HCT116 (cell line): ENCODE results near the gene FXYD6. TPM values are rescaled to one million over a fixed set of nuclear protein-coding genes. Genes with fewer than 3 reads are reported as not detected.

Source experiments
- ATAC-seq: fragments of 200-7000 bp; cut with Tn5 transposase; 2 replicates; pipeline ENCODE4 v1.9.1; 2020; ENCODE audit warnings: mild to moderate bottlenecking, moderate library complexity
- BruUV-seq: library from RNA; stranded (reverse); fragments of 400-500 nt; replicated peaks from 2 replicates; lab custom pipeline; 2021; lab: Mats Ljungman, UMichigan
- CTCF ChIA-PET: fragments of 300-600 bp; sonication (Branson Sonifier 250); formaldehyde crosslinking; loops from one replicate; lab custom pipeline; 2021; ENCODE audit warnings: antibody characterized with exemption; lab: Charles Lee
- POLR2A ChIA-PET: fragments of 300-600, 350-600 bp; sonication (Branson Sonifier 250); formaldehyde crosslinking; loops from one replicate; lab custom pipeline; 2021; ENCODE audit warnings: antibody characterized with exemption; lab: Charles Lee
- RAD21 ChIA-PET, 2 experiments: fragments of 300-600 bp; sonication (Branson Sonifier 250); formaldehyde crosslinking; loops; one replicate each; lab custom pipeline; 2023; ENCODE audit warnings: low total read pairs in 2 of 2; ENCODE audit not compliant: uncharacterized antibody in 2 of 2, unreplicated experiment in 2 of 2, low non-redundant PET in 1 of 2; lab: Charles Lee
- DNase-seq: peaks from one replicate; pipeline ENCODE4 v3.0.0-alpha.2; 2010; ENCODE audit warnings: low read depth, low spot score
- H2AFZ ChIP-seq: fragments of 200-600 bp; shearing (Covaris generic), sonication (generic); 2 replicates; pipeline ENCODE4 v1.6.1; 2017; ENCODE audit warnings: low read depth, mixed run types, mixed read lengths, antibody characterized with exemption, low read length; ENCODE audit not compliant: poor library complexity, severe bottlenecking
- H3K27ac ChIP-seq: 2 replicates; pipeline ENCODE4 v1.5.1; 2012; ENCODE audit warnings: low read depth, low read length
- H3K27me3 ChIP-seq: fragments of 200-600 bp; sonication (generic); 2 replicates; pipeline ENCODE4 v1.6.1; 2016; ENCODE audit warnings: mixed run types, low read length, mixed read lengths; ENCODE audit not compliant: insufficient read depth
- H3K36me3 ChIP-seq, 2 experiments: fragments of 200-500 bp in 1 of 2; fragments of 200-600 bp in 1 of 2; sonication (Bioruptor generic) in 1 of 2; sonication (generic) in 1 of 2; 2 replicates each; pipeline versions ENCODE4 v1.5.1 to v1.6.1; 2014 to 2016; ENCODE audit warnings: low read length in 2 of 2, inconsistent platforms in 1 of 2, mixed read lengths in 1 of 2, mixed run types in 1 of 2; ENCODE audit not compliant: insufficient read depth in 2 of 2, control insufficient read depth in 1 of 2
- H3K4me1 ChIP-seq, 2 experiments: fragments of 200-600 bp in 1 of 2; sonication (generic) in 1 of 2; 2 replicates each; pipeline versions ENCODE4 v1.5.1 to v1.6.1; 2012 to 2017; ENCODE audit warnings: low read length in 2 of 2, inconsistent platforms in 1 of 2, mild to moderate bottlenecking in 1 of 2, mixed read lengths in 1 of 2, mixed run types in 1 of 2, moderate library complexity in 1 of 2; ENCODE audit not compliant: insufficient read depth in 2 of 2, control insufficient read depth in 1 of 2
- H3K4me2 ChIP-seq: fragments of 200-600 bp; sonication (generic); 2 replicates; pipeline ENCODE4 v1.6.1; 2017; ENCODE audit warnings: mixed run types, low read length, mixed read lengths
- H3K4me3 ChIP-seq, 2 experiments: fragments of 200-600 bp in 1 of 2; sonication (generic) in 1 of 2; replicated peaks in 1 of 2; 2 replicates each; pipeline ENCODE4 v1.5.1; 2011 to 2016; ENCODE audit warnings: low read length in 2 of 2, control low read depth in 1 of 2, low read depth in 1 of 2, mild to moderate bottlenecking in 1 of 2, mixed read lengths in 1 of 2, mixed run types in 1 of 2
- H3K79me2 ChIP-seq: fragments of 200-600 bp; sonication (generic); 2 replicates; pipeline ENCODE4 v1.6.1; 2017; ENCODE audit warnings: mild to moderate bottlenecking, mixed run types, low read length, moderate library complexity, mixed read lengths; ENCODE audit not compliant: insufficient read depth
- H3K9ac ChIP-seq: fragments of 200-600 bp; sonication (generic); 2 replicates; pipeline ENCODE4 v1.6.1; 2016; ENCODE audit warnings: low read length, mixed read lengths
- H3K9me2 ChIP-seq: fragments of 200-600 bp; sonication (generic), shearing (Covaris generic); 2 replicates; pipeline ENCODE4 v1.6.1; 2017; ENCODE audit warnings: mixed run types, mild to moderate bottlenecking, moderate library complexity; ENCODE audit not compliant: insufficient read depth
- H3K9me3 ChIP-seq, 2 experiments: fragments of 200-500 bp in 1 of 2; fragments of 200-600 bp in 1 of 2; sonication (Bioruptor generic) in 1 of 2; sonication (generic) in 1 of 2; 2 replicates each; pipeline ENCODE4 v1.6.1; 2014 to 2017; ENCODE audit warnings: low read length in 2 of 2, mixed read lengths in 2 of 2, inconsistent platforms in 1 of 2, low read depth in 1 of 2, mild to moderate bottlenecking in 1 of 2, mixed run types in 1 of 2, moderate library complexity in 1 of 2; ENCODE audit not compliant: control insufficient read depth in 1 of 2, insufficient read depth in 1 of 2
- H4K20me1 ChIP-seq: fragments of 200-600 bp; sonication (generic), shearing (Covaris generic); 2 replicates; pipeline ENCODE4 v1.6.1; 2017; ENCODE audit warnings: mixed run types, mild to moderate bottlenecking, moderate library complexity; ENCODE audit not compliant: insufficient read depth
- CBX3 ChIP-seq: IDR thresholded peaks from 2 replicates; pipeline ENCODE4 v1.6.1; 2012; ENCODE audit warnings: low read depth
- CTCF ChIP-seq, 3 experiments: fragments of 200-600 bp in 1 of 3; sonication (generic) in 1 of 3; IDR thresholded peaks in 2 of 3; conservative IDR thresholded peaks in 1 of 3; 2 replicates each; pipeline ENCODE4 v1.5.1; 2012 to 2017; ENCODE audit warnings: low read depth in 2 of 3, low read length in 2 of 3, antibody characterized with exemption in 1 of 3, borderline replicate concordance in 1 of 3, control low read depth in 1 of 3, mild to moderate bottlenecking in 1 of 3, mixed read lengths in 1 of 3, mixed run types in 1 of 3, moderate library complexity in 1 of 3; ENCODE audit not compliant: insufficient read depth in 1 of 3
- EGR1 ChIP-seq: IDR thresholded peaks from 2 replicates; pipeline ENCODE4 v1.6.1; 2012; ENCODE audit warnings: low read depth
- EZH2 ChIP-seq: fragments of 200-600 bp; sonication (generic); IDR thresholded peaks from 2 replicates; pipeline ENCODE4 v1.6.1; 2017; ENCODE audit warnings: antibody characterized with exemption, mixed run types
- EZH2phosphoT487 ChIP-seq: fragments of 200-600 bp; IDR thresholded peaks from 2 replicates; pipeline ENCODE4 v1.6.1; 2018; ENCODE audit warnings: antibody characterized with exemption, borderline replicate concordance
- JUND ChIP-seq: IDR thresholded peaks from 2 replicates; pipeline ENCODE4 v1.6.1; 2012
- MAX ChIP-seq: IDR thresholded peaks from 2 replicates; pipeline ENCODE4 v1.6.1; 2012
- RAD21 ChIP-seq: IDR thresholded peaks from 2 replicates; pipeline ENCODE4 v1.6.1; 2012; ENCODE audit warnings: low read depth, mild to moderate bottlenecking
- SIN3A ChIP-seq: IDR thresholded peaks from 2 replicates; pipeline ENCODE4 v1.6.1; 2012; ENCODE audit warnings: low read depth
- SP1 ChIP-seq: IDR thresholded peaks from 2 replicates; pipeline ENCODE4 v1.6.1; 2012; ENCODE audit warnings: low read depth
- SRF ChIP-seq: IDR thresholded peaks from 2 replicates; pipeline ENCODE4 v1.6.1; 2012; ENCODE audit warnings: low read depth
- TCF7L2 ChIP-seq: IDR thresholded peaks from 2 replicates; pipeline ENCODE4 v1.7.0; 2011; ENCODE audit warnings: borderline replicate concordance, inconsistent platforms; ENCODE audit not compliant: insufficient read depth, insufficient read length; ENCODE audit errors: extremely low read depth
- YY1 ChIP-seq: IDR thresholded peaks from 2 replicates; pipeline ENCODE4 v1.6.1; 2011; ENCODE audit warnings: low read length, low read depth, moderate library complexity, mild to moderate bottlenecking; ENCODE audit not compliant: insufficient replicate concordance; ENCODE audit errors: extremely low read depth
- ZBTB33 ChIP-seq: IDR thresholded peaks from 2 replicates; pipeline ENCODE4 v1.6.1; 2011; ENCODE audit warnings: mild to moderate bottlenecking, low read length, moderate library complexity; ENCODE audit not compliant: insufficient replicate concordance; ENCODE audit errors: extremely low read depth
- intact Hi-C: fragments of 100-400 bp; cut with micrococcal nuclease; formaldehyde crosslinking; loops from 2 replicates; pipeline ENCODE4 v1.10.0; 2022
- total RNA-seq: library from RNA; stranded (reverse); gene quantifications from one replicate; pipeline ENCODE4 v1.2.1, GENCODE V29; 2021; ENCODE audit not compliant: unreplicated experiment

The FXYD6 gene
- total RNA-seq, 1 experiment from 2014 or later, result 2.5 TPM

DNA sequence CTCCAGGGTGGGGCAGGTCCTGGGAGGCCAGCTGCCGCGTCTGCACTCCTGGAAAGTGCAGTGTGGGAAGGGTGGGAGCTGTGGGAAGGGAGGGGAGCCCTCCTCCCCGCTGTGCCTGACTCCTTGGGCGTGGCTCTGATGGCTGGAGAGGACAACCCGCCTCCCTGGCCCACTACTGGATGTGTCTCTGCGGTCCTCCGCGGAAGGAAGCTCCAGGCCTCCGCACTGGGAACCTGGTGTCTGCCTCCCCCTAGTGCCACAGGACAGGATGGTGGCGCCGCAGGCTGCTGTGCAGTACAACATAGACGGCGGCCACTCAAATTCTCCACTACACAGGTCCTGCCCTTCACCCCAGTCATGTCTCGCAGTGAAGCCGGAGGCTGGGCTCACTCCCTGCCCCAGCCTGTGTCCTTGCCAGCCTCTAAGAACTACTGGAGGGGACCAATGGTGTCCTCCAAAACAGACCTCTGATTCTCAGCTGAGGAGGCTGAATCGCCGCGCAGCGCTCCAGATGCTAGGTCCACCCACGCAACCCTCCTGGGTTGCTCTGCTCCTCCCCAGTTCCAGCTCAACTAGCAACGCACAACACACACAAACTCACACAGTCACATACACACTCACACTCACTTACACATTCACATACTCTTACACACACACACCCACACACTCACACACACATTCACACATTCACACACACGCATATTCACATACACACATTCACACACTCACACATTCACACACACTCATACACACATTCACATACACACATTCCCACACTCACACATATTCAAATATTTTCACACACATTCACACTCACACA, 67.0 kb downstream of the FXYD6 start:
- peak overlapping the region; percentile 10; the same call in 1 of the 2 replicates for H3K9ac ChIP-seq
- no peaks in the 10 kb centered on the region for H3K36me3 ChIP-seq
- peak overlapping the region; percentile 87 for H2AFZ ChIP-seq
- ChIA-PET POLR2A (interaction anchor here (1.0 to 1.2 kb wide), 3 partner anchors 8 to 383 kb away, joined by 3 to 4 read pairs (median 4); no protein-coding TSS in a partner anchor), CTCF (interaction anchor here (0.7 to 3.2 kb wide), 10 partner anchors 8 to 382 kb away, joined by 3 to 90 read pairs (median 15); no protein-coding TSS in a partner anchor), RAD21 (interaction anchor here (0.7 to 1.6 kb wide), 5 partner anchors 8 to 384 kb away, joined by 3 to 16 read pairs (median 5); no protein-coding TSS in a partner anchor)
- no peaks in the 10 kb centered on the region for H3K27me3 ChIP-seq
- no peak overlapping the region for H3K27ac ChIP-seq
- intact Hi-C loops, result loop anchor here (2.0 to 5.0 kb wide), 4 partner anchors 363 to 478 kb away; no protein-coding TSS in a partner anchor
- DNase-seq (peak; percentile 63), ATAC-seq (peak; percentile 98)
- H3K4me3 ChIP-seq, result peak overlapping the region; percentile 19 to 42
- no peaks in the 10 kb centered on the region for H3K79me2 ChIP-seq
- no TSS peak for BruUV-seq
- no peaks in the 10 kb centered on the region for H4K20me1 ChIP-seq
- no peak for TF ChIP-seq MAX
- no peak for TF ChIP-seq EZH2
- TF ChIP-seq YY1, result peak; percentile 30
- no peak for TF ChIP-seq SRF
- peak; percentile 87 for TF ChIP-seq RAD21
- TF ChIP-seq JUND, result no peak
- TF ChIP-seq SIN3A, result no peak
- TF ChIP-seq TCF7L2, result no peak
- TF ChIP-seq SP1, result no peak
- TF ChIP-seq CTCF (IDR thresholded peaks at IDR 0.05 in 2 of 3, conservative IDR thresholded peaks at IDR 0.05 in 1 of 3; ENCODE audit: borderline replicate concordance in 1 of 3, insufficient read depth in 1 of 3, low read depth in 2 of 3, low read length in 2 of 3), result peak; percentile 56 to 76 (median 65)
- TF ChIP-seq CBX3, result peak; percentile 2; the same call in 1 of the 2 replicates
- TF ChIP-seq EZH2phosphoT487, result no peak
- TF ChIP-seq ZBTB33, result no peak
- no peak for TF ChIP-seq EGR1
- H3K9me2 ChIP-seq, result no peaks in the 10 kb centered on the region
- H3K9me3 ChIP-seq, result no peaks in the 10 kb centered on the region
- peaks cover 6 to 17% of the 10 kb centered on the region in 2 experiments; a peak in 3 of 4 replicates for H3K4me1 ChIP-seq
- H3K4me2 ChIP-seq, result peak overlapping the region; percentile 76
